GM19455 (cell line): ENCODE results near the gene SIGLEC7.

Source experiments
- ATAC-seq: cut with Tn5 transposase; IDR thresholded peaks from one replicate; pipeline ENCODE4 v1.9.1; 2021; ENCODE audit not compliant: unreplicated experiment

SIGLEC7 gene

DNA sequence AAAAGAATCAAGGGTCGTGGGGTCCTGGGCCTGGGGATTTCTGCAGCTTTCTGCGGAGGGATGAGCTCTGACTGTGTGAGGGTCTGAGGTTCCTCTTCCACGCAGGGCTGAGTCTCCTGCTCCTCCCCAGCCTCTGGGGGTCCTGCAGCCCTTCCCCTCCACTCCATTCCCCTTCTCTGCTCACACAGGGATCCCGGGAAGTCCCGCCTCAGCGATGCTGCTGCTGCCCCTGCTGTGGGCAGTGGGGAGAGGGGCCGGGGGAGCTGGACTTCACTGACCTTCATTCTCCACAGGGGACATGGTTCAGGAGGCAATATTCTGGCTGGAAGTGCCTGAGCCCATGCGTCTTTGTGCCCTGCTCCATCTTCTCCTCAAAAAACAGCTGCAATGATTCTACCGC lies 56.5 kb downstream of the SIGLEC7 start:
- ATAC-seq = no peak

DNA sequence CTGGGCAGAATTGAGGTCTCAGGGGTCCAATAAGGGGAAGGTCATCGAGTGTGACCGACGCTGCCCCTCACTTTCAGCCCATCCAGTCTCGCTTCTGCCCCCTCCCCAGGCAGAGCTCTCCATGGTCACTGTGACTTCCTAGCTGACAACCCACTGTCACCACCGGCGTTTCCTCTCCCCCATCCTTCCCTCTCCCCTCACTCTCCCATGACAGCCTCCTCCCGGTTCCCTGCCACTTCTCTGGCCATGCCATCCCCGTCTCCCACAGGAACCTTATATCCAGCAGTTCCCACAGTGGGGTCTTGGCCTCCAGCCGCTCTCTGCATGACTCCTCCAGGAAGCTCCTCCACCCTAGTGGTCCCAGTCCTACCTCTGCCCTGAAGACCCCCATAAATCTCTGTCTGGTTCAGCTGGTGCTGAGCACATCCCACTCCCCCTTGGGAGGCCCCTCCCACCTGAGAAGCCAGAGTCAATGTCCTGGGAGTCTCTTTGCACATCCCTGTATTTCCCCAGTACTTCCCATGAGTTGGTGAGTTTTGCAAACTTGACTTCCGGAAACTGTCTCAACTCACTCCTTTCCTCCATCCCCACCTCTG lies 58.1 kb downstream of the SIGLEC7 start:
- no peak for ATAC-seq

DNA sequence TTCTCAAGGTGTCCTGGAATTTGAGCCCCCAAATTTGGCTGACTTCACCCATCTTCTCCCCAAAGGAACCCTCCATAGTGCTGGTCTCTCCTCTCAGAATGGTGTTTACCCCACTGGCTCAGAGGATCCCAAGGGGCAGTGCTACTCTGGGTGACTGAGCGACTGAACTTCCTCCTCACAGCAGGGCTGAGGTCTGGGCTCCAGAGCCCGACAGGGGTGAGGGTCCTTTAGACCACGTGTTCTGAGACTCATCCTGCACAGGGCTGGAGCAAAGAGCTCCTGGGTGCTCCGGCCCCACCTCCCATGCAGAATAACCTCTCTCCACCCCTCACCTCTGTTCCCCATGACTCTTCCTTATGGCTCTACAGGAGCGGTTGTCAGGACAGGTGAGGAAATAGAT lies 59.6 kb downstream of the SIGLEC7 start:
- no peak for ATAC-seq
